Measurements from ENCODE around the gene COPS8. TPM values are rescaled to one million over a fixed set of nuclear protein-coding genes. Genes with fewer than 3 reads are reported as not detected.

Gene COPS8
- total RNA-seq, 1 experiment from 2014 or later = 544 TPM

DNA sequence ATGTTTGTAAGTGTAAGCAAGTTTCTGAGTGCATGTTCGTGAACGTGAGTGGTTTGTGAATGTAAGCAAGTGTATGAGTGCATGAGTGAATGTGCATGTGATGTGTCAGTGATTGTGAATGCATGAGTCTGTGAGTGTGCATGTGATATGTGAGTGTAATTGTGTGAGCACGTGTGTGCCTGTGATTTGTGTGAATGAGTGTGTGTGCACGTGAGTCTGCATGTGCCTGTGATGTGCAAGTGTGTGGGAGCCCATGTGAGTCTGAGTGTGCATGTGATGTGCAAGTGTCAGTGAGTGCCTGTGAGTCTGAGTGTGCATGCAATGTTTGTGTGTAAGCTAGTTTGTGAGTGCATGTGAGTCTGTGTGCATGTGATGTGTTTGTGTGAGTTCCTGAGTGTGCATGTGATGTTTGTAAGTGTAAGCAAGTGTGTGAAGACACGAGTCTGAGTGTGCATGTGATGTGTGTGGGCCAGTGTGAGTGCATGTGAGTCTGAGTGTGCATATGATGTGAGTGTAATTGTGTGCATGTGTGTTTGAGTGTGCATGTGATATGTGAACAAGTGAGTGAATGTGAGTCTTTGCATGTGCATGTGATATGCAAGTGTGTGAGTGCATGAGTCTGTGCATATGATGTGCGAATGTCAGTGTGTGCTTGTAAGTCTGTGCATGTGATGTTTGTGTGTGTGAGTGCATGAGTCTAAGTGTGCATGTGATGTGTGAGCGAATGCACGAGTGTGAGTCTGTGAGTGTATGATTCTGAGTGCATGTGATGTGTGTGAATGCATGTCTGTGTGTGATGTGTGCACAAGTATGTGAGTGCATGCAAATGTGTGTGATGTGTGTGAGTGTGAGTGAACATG is 45.1 kb downstream of the COPS8 start:
- DNase-seq (ENCODE audit: low read depth) = no peak

DNA sequence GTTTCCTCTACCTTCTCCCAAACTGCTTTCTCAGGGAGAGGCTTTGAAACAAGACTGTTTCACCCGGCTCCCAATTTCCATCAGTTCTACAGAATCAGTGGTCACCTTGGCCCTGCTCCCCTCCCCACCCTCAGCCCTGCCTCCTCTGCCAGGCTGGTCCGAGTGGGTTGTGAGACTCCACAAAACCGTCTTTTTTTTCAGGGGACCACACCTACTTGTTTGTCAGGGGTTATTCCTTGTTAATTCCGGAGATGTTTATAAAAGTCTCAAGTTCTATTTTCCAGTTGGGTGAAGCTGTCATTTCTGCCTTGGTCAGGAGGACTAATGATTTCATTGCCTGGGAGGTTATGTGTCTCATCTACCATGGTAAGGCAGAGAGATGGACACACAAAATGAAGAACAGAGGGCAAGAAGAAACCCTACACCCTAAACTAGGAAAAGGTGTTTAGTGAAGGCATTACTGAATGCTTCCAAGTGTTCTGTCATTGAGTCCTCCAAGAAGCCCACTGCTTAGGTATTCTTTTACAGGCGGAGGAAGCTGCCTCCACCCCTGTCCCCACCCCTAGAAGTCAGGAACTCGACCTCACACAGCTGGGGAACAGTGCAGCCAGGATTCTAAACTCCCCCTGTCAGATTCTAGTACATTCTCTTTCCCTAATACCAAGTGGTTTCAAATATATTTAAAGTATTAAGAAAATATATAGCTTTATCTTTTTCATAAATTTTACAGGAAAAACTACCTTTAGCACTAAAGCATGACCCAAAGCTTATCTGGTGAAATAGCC is 46.3 kb downstream of the COPS8 start:
- no peak for DNase-seq (ENCODE audit: low read depth)

DNA sequence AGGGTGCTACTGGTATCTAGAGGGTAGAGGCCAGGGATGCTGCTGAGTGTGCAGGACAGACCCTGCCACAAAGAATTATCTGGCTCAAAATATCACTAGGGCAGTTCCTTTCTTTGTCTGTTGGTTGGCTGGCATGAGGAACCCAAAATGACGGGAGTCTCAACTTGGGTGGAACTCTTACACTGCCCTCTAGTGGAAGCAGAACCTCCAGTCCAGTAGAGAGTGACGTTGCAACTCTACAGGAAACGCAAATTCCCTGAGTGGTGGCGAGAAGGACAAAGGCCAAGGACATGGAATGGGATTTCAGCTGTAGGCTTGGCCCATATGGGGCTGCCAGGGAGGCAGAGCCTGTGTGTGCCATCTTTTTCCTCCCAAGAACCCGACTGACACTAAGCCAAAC is 47.1 kb downstream of the COPS8 start:
- DNase-seq (ENCODE audit: low read depth) = no peak

DNA sequence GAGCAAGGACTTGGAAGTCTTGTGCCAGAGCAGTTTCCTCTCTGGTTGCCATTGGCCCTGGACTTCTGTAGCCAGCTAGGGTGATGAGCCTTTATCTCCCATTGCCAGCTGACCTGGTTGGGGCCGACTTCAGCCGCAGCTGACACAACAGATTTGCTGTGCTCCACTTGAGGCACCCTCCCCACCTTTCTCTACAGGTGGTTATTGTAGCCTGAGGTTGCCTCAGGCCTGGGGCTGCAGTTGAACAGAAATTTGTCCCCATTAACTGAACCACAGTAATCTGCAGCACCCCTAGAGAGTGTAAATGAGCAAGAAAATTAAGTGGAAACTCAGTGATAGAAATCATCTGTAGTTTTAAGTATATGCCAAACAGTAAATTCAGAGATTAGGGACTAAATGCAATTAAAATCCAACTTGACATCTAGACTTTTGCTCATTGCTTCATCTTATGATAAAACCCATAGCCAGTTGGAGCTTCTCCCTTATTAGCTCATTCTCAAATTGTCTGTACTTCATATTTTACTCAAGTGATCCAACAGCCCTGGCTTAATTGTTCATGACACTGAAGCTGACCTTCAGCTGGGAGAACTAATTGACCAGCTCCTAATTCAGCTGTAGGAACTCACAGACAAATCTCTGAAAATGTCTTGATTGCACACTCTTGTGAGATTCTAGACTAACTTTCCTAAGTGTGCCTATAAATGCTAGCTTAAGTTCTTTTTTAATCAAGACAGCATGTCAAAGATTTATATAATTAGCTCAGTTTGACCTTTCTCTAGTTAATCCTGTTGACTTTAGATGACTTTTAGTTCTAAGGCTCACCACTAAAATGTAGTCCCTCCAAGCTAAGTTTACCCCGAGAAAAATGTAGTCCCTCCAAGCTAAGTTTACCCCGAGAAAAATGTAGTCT is 48.9 kb downstream of the COPS8 start:
- no peak for DNase-seq (ENCODE audit: low read depth)

DNA sequence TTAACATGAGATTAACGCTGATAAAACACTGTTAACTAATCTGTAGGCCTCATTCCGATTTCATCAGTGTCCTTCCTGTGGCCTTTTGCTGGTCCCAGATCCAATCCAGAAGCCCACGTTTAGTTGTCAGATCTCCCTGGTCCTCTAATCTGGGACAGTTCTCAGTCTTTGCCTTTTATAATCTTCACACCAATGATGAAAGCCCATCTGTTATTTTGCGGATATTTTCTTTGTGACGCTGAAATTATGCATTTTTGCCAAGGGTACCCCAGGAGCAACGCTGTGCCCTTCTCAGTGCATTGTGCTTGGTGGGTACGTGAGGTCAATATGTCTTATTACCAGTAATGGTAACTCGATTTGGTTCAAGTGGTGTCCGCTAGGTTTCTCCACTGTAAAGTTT is 51.1 kb downstream of the COPS8 start:
- DNase-seq (ENCODE audit: low read depth) = no peak

DNA sequence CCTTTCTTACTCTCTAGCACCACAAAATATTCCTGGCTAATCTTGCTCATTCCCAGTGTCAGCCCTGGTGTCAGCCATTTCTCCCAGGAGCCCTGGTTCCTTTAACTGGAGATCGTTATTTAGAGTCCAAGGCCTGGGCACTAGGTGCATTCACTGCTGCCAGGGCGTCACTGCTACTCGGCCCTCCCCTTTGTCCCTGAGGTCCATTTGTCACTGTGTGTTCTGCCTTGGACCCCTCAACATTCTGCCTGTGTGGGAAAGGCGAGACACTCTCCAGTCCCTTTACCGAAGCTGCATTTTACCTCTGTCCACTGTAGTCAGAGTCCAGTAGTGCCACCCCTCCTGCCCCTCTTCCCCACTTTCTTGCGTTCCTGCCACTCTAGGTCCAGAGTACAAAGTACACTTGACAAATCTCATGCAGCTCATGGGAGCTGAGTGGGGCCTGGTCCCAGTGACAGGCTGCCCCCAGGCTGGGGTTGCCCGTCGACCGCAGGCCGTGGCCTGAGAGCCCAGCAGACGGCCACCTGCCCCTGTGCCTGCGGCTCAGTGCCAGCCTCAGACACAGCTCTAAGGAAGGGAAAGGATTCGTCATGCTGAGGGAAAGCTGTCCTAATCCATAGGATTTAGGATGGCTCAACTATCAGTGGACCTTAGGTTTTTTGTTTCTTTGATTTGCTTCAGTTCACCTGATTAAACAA is 52.1 kb downstream of the COPS8 start:
- DNase-seq (ENCODE audit: low read depth) = no peak

DNA sequence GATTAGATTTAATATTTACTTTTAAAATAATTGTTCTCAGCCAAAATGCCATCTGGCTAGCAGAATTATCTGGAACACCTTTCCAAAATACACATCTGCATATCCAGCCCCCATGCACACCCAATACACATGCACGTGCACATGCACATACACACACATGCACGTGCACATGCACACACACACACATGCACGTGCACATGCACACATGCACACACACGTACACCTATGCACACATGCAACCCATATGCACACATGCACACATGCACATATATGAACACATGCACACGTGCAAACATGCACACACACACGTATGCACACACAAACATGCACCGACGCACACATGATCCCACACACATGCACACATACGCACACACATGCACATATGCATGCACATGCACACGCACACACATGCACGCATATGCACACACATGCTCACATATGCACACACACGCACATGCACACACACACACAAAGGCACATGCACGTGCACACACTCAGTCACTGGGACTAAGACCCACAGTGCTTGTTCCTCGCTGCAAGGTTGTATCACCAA is 53.5 kb downstream of the COPS8 start:
- DNase-seq (ENCODE audit: low read depth) = no peak

DNA sequence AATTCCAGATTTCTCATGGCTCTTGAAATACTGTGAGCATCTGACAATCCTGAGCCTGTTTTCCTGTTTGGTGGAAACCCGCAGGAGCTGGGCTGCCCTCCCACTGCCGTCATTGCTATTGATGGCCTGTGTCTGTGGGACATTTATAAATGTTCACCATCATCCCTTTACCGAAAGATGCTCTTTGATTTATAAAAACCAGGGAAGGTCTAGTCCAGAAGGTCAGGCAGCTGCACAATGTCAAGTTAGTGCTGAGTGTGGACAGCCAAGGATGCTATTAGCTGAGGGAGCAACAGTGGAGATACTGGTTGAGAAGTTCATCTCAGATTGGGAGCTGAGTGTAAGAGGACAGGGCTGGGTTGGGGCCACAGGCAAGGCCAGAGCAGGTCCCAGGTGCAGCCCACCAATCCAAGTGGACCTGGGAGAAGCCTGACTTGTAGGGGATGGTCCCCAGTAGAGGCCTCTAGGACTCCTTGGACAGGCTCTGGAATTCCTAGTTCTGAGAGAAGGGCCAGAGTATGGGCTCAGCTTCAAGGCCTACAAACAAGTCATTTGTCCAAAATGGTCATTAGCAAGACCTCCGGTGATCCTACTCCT is 55.1 kb downstream of the COPS8 start:
- no peak for DNase-seq (ENCODE audit: low read depth)

DNA sequence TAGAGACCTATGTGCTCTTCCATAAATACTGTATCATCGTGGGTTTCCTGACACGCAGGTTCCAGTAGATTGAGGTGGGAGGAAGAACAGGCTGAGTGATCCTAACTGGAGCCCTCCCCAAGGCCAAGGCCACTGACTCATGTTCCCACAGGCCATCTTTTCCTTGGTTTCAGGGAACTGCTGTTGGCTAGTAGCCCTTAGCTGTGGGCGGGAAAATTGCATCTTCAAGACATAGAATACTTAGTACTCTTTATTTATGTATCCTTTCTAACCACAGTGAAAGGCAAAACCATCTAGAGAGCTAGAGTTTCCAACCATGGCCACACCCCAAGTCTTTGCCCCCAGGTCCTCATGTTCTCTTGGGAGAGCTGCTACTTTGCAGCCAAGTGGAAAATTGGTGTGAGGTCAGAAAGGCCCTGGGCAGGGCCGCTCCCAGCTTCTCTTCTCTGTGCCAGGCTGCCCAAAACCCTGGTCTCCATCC is 55.9 kb downstream of the COPS8 start:
- peak; percentile 92 for DNase-seq (ENCODE audit: low read depth)

DNA sequence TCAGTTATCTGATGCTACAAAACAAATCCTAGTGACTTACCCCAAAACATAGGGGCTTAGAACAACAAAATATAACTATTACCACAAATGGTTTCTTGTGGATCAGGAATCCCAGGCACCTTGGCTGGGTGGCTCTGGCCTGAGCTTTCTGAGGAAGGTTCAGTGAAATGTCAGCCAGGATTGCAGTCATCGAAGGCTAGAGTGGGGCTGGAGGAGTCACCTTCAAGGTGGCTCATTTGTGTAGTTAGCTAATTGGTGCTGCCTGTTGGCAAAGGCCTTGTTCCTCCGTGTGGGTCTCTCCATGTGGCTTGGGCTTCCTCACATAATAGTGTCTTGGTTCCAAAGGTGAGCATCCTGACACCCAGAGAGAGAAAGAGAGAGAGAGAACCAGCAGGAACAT is 57.4 kb downstream of the COPS8 start:
- DNase-seq (ENCODE audit: low read depth) = no peak

DNA sequence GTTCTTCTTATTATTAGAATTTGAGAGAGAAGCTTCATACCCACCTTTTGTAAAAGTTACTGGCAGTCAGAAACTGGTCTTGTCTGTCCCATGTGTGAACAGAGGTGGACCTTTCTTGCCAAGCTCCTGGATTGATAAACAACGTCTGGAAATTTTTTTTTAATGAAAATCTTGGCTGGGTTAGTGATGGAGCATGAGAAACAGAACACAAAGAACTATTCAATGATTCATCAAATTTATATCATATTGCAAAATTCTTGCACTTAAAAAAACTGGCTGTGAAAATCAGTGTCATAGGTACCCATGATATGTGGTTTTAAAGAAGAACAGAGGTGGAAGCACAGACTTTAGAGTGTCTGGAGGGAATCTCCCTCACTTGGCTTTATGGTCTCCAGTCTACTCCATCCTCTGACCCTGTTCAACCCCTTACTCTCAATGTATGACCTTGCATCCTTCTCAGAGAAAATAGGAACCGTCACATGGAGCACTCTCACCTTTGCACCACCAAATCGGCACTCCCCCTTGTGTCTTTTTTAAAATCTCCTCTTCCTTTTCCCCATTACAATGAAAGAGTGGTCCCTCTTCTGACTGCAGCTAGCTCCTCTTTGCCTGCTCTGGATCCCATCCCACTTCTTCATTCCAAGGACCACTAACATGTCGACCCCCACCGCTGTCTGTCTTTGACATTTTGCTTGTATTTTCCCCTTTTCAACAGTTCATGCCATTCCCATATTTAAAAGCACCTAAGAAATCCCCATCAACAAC is 58.2 kb downstream of the COPS8 start:
- peak; percentile 65 for DNase-seq (ENCODE audit: low read depth)

DNA sequence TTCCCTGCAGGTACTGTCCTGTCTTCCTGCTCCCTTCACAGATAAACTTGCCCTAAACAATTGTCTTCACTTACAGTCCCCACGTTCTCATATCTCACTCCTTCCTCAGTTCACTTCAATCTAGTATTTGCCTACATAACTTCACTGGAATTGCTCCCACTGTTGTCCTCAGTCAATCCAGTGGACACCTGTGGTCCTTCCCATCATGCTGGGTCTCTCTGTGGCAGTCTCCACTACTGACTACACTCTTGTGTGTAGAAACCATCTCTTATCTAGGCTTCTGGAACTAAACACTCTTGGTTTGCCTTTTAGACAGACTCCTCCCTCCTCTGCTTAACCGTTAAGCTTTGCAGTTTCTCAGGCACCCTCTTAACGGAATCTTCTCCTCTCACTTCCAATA is 58.8 kb downstream of the COPS8 start:
- no peak for DNase-seq (ENCODE audit: low read depth)

DNA sequence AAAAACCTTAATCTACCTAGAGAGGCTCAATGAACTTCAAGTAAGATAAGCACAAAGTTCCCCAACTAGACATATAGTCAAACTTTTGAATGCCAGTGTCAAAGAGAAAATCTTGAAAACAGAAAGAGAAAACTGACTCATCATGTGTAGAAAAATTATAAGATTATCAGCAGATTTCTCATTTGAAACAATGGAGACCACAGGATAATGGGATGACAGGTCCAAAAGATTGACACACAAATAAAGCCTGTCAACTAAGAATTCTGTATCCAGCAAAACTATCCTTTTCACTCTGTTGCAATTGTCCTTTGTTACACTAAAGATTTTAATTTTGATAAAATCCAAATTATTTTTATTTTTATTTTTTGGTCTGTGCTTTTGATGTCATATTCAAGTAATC is 61.6 kb downstream of the COPS8 start:
- DNase-seq (ENCODE audit: low read depth) = peak; percentile 45

DNA sequence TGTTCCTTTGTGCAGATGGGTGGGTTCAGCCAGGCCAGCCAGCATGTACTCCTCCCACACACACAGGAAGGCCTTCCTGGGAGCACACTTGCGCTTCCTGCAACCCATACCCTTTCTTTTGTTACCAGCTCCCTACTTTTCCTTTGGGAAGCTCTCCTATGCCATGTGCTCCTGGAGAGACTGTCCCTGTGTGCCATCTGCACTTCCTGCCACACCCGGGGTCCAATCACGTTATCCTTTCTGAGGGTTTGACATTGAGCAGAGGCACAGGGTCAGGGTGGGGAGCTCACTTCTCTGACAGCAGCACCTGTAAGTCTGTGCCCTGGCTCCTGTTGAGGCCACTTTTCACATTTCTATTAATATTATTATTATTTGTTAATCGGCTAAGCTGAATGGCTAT is 62.9 kb downstream of the COPS8 start:
- DNase-seq (ENCODE audit: low read depth) = no peak

DNA sequence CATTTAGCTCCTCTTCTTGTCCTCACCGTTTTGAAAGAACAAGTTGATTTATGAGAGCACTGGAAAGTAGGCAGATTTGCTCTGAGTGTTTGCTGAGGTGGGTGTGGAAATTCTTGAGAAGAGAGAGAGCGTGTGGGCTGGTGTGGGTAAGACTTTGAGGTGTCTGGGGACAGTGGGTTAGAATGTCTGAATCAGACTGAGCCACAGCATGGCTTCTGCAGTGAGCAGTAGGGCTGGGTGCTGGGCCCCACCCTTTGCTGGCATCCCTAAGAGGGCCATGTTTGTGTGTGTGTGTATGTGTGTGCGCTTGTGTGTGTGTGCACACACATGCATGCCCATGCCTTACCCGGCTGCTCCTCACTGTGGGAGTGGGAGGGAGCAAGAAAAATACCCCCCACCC is 63.7 kb downstream of the COPS8 start:
- DNase-seq (ENCODE audit: low read depth) = peak; percentile 44
